ENCODE results near the gene SLC25A21. TPM values are rescaled to one million over a fixed set of nuclear protein-coding genes. Genes with fewer than 3 reads are reported as not detected.
"Not testable (repeated sequence)": the region's sequence is repeated elsewhere in the genome, so short reads cannot be mapped to it uniquely, and the experiment has no call there.

Gene SLC25A21
- total RNA-seq, 1 donor = not detected

DNA sequence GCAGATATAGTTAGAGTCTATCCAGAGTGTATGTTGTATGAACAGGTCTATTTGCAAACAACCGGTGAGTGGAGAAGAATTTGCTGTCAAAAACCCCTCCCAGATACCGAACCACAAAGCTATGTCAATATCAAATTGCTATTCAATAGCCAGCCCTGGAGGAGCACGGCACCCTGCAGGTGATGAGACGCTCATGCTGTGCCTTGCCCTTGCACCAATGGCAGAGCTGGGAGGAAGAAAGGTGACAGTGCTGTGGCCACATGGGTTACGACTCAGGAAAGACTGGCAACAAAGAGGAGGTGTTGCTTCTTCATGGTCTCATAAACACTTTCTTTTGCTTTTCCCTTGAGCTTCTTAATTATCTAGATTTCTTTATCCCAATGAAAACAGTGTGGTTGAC is 455.0 kb downstream of the SLC25A21 start:
- Histone ChIP-seq H3K27me3 (ENCODE audit: insufficient read depth, low read length) (no peaks in the 10 kb centered on the region), H3K4me3 (ENCODE audit: low read length) (no peak overlapping the region), H3K4me1 (ENCODE audit: insufficient read depth, low read length) (no peaks in the 10 kb centered on the region), H3K9me3 (ENCODE audit: low read depth, low read length) (no peaks in the 10 kb centered on the region)

DNA sequence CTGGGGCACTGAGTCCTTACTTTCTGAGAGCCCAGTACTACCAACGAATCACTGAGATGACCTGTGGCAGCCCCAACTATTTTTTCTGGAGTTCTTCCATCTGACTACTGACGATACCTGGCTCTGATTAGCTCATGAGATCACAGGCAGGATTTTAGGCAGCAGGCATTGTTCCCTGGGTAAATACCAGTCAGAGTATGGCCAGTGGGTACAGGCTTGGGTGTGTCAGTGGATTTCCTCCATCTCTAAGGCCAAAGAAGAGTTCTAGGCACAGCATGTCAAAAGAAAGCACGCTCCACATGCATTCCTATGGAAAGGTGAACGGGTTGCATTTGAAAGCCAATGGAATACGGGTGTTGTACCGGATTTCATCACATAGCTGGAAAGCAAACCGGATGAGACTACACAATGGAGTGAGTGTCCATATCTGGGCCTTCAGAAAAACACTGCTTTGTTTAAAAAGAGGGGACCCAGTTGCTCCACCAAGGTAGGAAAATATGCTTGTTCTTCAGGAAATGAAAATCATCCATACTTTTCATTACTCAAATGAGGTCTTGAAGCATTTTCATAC is 455.7 kb downstream of the SLC25A21 start:
- Histone ChIP-seq H3K9me3 (ENCODE audit: low read depth, low read length) (no peaks in the 10 kb centered on the region), H3K4me3 (ENCODE audit: low read length) (no peak overlapping the region), H3K4me1 (ENCODE audit: insufficient read depth, low read length) (no peaks in the 10 kb centered on the region), H3K27me3 (ENCODE audit: insufficient read depth, low read length) (no peaks in the 10 kb centered on the region)

DNA sequence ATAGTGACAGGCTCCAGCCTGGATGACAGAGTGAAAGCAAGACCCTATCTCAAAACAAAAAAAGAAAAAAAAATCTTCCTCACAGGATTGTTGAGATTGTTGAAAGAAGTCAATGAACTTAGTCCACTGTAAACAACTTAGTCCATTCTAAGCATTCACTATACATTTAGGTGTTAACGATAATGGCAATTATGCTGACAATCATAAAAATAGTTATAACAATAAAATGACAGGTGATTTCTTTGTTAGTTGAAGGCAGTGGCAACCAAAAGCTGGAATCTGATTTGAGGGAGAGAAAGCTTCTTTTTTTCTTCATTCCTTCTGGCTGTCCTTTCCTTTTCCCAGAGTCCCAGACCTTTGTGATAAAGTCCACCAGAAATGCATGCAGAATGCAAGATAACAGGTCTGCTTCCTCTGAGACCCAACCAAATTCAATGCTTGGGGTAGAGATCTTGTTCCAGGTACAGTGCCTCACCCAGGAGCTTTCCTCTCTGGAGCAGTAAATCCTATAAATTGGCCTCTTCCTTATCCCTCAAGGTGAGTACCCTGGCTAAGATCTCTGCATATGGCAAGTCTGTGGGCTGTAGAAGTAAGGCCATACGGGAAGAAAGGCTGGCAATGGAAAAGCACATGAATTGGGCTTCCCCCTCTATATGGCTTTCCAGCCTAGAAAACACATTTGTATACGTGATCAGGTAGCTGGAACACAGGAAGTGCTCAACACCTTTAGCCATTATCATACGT is 458.3 kb downstream of the SLC25A21 start:
- Histone ChIP-seq H3K9me3 (ENCODE audit: low read depth, low read length) (no peaks in the 10 kb centered on the region), H3K4me1 (ENCODE audit: insufficient read depth, low read length) (no peaks in the 10 kb centered on the region), H3K4me3 (ENCODE audit: low read length) (no peak overlapping the region), H3K27me3 (ENCODE audit: insufficient read depth, low read length) (no peaks in the 10 kb centered on the region)

DNA sequence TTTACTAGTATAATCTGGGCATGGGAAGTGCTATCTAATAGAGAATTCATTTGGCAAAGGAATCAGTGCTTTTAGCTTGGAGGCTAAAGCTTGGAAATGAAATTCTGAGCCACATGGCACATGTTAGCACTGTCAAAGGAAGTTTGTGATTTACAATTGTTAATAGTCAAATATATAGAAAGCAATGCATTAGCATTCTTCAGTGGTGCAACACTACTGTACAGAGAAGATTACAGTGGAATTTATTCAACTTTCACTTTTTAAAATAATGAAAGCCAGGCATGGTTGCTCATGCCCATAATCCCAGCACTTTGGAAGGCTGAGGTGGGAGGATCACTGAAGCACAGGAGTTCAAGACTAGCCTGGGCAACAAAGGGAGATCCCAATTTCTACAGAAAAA is 464.8 kb downstream of the SLC25A21 start:
- H3K9me3 ChIP-seq (ENCODE audit: low read depth, low read length) = no peaks in the 10 kb centered on the region
- no peaks in the 10 kb centered on the region for H3K4me1 ChIP-seq (ENCODE audit: insufficient read depth, low read length)
- H3K4me3 ChIP-seq (ENCODE audit: low read length) = no peak overlapping the region
- H3K27me3 ChIP-seq (ENCODE audit: insufficient read depth, low read length) = no peaks in the 10 kb centered on the region

DNA sequence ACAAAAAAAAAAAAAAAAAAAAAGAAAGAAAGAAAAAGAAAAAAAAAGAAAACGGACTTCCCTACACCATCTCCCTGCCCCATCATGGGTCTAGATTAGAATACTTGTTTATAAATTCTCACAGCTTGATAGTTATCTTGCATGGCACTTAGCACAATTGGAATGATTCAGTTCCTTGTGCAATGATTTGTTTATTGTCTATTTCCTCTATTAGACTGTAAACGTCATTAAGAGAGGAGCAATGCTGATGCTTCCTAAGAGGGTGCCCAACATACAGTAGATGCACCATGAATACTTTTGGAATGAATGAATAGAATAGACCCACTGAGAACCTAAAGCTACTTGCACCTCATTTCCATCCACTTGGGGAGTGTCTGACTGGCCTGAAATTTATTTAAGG is 469.9 kb downstream of the SLC25A21 start:
- H3K4me1 ChIP-seq (ENCODE audit: insufficient read depth, low read length) = no peaks in the 10 kb centered on the region
- no peak overlapping the region for H3K4me3 ChIP-seq (ENCODE audit: low read length)
- H3K9me3 ChIP-seq (ENCODE audit: low read depth, low read length) = no peaks in the 10 kb centered on the region
- H3K27me3 ChIP-seq (ENCODE audit: insufficient read depth, low read length) = no peaks in the 10 kb centered on the region

DNA sequence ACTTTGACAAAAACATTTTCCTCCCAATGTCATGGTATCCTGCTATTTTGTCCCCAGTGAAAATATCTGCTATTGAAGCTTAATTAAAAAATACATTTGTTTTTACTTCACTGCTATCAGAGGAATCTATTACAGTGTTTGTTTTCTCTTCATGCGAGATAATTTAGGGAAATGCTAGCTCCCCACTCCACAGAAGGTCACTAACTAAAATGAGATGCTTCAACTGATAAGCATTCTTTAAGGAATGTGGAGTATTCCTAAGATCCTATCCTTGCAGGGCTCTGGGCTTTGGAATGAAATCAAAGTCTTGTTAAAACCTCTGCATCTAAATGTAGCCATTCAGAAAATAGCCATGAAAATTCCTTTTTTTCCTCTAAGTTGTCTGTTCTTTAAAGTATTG is 471.3 kb downstream of the SLC25A21 start:
- Histone ChIP-seq H3K4me1 (ENCODE audit: insufficient read depth, low read length) (no peaks in the 10 kb centered on the region), H3K9me3 (ENCODE audit: low read depth, low read length) (no peaks in the 10 kb centered on the region), H3K4me3 (ENCODE audit: low read length) (no peak overlapping the region), H3K27me3 (ENCODE audit: insufficient read depth, low read length) (no peaks in the 10 kb centered on the region)

DNA sequence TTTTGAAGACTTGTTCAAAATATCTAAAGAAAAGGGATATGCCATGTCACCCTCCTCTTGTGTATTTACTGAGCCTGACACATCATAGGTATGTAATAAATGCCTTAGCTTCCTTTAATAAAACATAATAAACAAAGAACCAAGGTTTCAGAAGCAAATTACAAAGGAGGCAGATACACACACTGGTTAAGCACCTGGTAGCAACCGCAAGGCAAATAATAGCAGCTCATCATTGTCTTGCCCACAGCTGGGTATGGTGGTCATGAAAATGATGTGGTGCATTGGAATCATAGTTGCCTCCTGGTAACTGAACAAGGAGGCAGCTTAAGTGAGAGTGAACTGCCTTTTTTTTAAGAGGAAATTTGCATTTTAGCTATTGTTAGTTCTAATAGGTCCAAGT is 471.8 kb downstream of the SLC25A21 start:
- no peaks in the 10 kb centered on the region for H3K9me3 ChIP-seq (ENCODE audit: low read depth, low read length)
- H3K4me3 ChIP-seq (ENCODE audit: low read length) = no peak overlapping the region
- H3K4me1 ChIP-seq (ENCODE audit: insufficient read depth, low read length) = no peaks in the 10 kb centered on the region
- no peaks in the 10 kb centered on the region for H3K27me3 ChIP-seq (ENCODE audit: insufficient read depth, low read length)

DNA sequence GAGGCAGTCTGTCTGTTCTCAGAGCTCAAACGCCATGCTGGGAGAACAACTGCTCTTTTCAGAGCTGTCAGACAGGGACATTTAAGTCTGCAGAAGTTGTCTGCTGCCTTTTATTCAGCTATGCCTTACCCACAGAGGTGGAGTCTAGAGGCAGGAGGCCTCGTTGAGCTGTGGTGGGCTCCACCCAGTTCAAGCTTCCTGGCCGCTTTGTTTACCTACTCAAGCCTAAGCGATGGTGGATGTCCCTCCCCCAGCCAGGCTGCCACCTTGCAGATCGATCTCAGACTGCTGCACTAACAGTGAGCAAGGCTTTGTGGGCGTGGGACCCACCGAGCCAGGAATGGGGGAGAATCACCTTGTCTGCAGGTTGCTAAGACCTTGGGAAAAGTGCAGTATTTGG is 473.0 kb downstream of the SLC25A21 start:
- H3K4me1 ChIP-seq (ENCODE audit: insufficient read depth, low read length); H3K4me3 ChIP-seq (ENCODE audit: low read length); H3K27me3 ChIP-seq (ENCODE audit: insufficient read depth, low read length); H3K9me3 ChIP-seq (ENCODE audit: low read depth, low read length): not testable (repeated sequence)

DNA sequence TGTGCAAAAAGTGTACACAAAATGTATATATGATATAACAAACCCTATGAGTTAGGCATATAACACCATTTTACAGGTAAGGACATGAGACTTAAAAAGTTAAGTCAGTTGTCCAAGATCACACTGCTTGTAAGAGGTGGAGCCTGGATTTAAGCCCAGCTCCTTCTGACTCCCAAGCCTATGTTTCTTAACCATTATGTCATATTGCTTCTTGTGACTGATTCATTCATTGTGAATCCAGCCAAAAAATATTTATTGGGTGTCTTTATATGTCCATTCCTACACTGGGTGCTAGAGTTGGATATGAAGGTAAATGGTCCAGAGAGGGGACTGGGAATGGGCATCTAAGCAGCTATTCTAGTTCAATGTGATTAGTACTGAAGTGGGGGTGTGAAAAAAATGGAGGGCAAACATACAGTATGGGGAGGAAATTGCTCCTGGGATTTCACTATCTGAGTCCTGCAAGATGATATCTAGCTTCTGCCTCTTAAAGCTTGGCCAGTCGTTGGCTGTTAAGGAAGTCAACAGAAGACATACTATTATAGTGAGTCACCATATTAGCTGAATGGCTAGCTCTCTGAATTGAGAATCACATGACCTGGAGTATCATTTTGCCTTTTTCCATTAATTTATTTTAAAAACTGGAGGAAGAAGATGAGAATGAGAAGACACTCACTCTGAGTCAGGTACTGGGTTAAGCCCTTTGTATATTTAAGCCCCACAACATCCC is 481.9 kb downstream of the SLC25A21 start:
- H3K9me3 ChIP-seq (ENCODE audit: low read depth, low read length) = no peaks in the 10 kb centered on the region
- H3K4me1 ChIP-seq (ENCODE audit: insufficient read depth, low read length) = no peaks in the 10 kb centered on the region
- H3K27me3 ChIP-seq (ENCODE audit: insufficient read depth, low read length) = no peaks in the 10 kb centered on the region
- H3K4me3 ChIP-seq (ENCODE audit: low read length) = no peak overlapping the region

DNA sequence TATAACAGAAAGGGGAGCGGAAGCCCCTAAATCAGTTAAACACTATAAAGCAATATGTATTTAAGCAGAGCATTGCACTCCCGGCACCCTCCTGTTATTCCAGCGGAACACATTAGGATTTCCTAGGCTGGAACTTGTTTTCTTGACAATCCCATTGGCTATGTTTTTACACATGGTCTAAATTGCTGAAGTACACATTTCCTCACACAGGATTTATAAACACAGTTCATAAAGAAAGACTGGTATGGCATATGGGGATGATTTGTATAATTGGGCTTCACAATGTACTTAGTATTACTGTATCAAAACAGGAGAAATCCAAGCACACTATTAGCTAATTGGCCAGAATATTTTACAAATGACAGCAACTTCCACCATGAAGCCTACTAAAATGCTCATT is 487.5 kb downstream of the SLC25A21 start:
- Histone ChIP-seq H3K4me1 (ENCODE audit: insufficient read depth, low read length) (no peaks in the 10 kb centered on the region), H3K9me3 (ENCODE audit: low read depth, low read length) (no peaks in the 10 kb centered on the region), H3K27me3 (ENCODE audit: insufficient read depth, low read length) (peaks cover 4% of the 10 kb centered on the region), H3K4me3 (ENCODE audit: low read length) (no peak overlapping the region)

DNA sequence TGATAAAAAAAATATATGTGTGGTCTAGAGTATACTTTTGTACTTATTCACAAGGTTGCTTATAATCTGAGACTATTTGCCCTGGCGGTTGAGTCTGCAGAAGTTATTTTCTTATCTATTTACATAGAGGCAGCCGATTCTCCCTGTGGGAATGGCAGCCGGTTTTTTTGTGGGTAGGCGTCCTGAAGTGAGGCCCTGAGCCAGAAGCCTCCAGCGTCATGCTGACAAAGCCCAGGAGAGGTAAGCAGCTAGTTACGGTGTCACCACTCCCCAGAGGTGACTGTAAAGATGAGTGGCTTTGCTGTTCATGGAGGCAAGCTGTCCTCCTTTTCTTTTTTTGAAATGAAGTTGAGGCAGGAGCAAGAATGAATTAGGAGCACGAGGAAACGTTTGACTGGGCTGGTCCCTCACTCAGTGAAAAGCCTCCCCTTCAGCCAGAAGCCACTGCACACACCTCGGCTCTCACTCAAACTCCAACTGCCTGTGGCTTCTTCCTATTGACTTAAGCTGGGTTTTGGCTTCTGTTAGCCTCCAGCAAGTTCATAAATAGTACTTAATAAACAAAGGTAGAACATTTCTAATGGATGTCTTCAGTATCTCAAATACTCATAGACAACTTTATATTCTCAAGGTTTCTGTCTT is 489.2 kb downstream of the SLC25A21 start:
- Histone ChIP-seq H3K4me1 (ENCODE audit: insufficient read depth, low read length) (no peaks in the 10 kb centered on the region), H3K4me3 (ENCODE audit: low read length) (no peak overlapping the region), H3K27me3 (ENCODE audit: insufficient read depth, low read length) (peaks cover 4% of the 10 kb centered on the region), H3K9me3 (ENCODE audit: low read depth, low read length) (no peaks in the 10 kb centered on the region)

DNA sequence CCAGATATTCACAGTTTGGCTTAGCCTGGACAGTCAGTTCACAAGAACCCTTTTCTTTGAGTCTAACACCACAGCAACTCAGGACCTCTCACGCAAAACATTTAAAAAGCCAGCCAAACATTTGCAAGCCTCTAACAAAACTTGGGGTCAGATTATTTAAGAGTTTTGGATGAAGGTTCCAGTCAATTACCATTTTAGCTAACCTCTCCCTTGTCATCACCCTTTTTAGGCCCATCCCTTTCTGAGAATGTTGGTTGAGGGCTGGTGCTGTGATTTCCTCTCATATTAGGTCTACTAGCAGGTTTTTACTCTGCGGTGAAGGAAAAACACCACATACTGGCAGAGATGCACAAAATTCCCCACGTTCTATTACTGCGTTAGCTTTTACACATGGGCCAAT is 490.1 kb downstream of the SLC25A21 start:
- Histone ChIP-seq H3K4me3 (ENCODE audit: low read length) (no peak overlapping the region), H3K27me3 (ENCODE audit: insufficient read depth, low read length) (peaks cover 6% of the 10 kb centered on the region), H3K4me1 (ENCODE audit: insufficient read depth, low read length) (no peaks in the 10 kb centered on the region), H3K9me3 (ENCODE audit: low read depth, low read length) (no peaks in the 10 kb centered on the region)

DNA sequence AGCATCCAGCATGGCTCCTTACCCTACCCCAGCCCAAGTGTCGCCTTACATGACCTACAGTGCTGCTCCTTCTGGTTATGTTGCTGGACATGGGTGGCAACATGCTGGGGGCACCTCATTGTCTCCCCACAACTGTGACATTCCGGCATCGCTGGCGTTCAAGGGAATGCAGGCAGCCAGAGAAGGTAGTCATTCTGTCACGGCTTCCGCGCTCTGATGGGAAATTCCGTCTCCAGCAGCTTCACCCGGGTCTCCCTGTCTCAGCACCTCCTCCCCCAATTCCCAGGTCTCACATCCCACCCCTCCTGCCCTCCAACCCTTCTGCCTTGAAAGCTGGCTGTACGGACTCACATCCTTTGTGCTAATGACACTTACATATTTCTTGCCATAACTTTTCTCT is 496.2 kb downstream of the SLC25A21 start:
- Histone ChIP-seq H3K4me3 (ENCODE audit: low read length) (no peak overlapping the region), H3K9me3 (ENCODE audit: low read depth, low read length) (no peaks in the 10 kb centered on the region), H3K4me1 (ENCODE audit: insufficient read depth, low read length) (no peaks in the 10 kb centered on the region), H3K27me3 (ENCODE audit: insufficient read depth, low read length) (peaks cover 11% of the 10 kb centered on the region)

DNA sequence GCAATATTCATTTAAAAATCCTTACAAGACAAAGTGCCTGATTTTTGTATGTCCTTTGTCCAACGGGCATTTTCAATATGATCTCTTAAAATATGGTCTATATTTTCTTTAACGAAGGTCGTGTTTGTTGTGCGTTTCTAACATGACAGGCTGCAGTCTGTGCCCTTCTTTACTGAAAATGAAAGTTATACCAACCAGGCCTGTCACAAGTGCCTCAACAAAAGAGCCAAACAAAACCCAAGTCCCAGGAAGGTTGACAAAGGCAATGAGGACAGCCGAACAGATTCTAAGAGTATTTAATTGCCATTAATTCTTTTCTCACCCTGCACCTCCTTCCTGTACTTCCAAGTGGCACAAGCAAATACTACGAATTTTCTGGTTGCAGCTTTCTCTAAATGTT is 496.8 kb downstream of the SLC25A21 start:
- H3K4me1 ChIP-seq (ENCODE audit: insufficient read depth, low read length) = no peaks in the 10 kb centered on the region
- peaks cover 16% of the 10 kb centered on the region for H3K27me3 ChIP-seq (ENCODE audit: insufficient read depth, low read length)
- no peak overlapping the region for H3K4me3 ChIP-seq (ENCODE audit: low read length)
- no peaks in the 10 kb centered on the region for H3K9me3 ChIP-seq (ENCODE audit: low read depth, low read length)

DNA sequence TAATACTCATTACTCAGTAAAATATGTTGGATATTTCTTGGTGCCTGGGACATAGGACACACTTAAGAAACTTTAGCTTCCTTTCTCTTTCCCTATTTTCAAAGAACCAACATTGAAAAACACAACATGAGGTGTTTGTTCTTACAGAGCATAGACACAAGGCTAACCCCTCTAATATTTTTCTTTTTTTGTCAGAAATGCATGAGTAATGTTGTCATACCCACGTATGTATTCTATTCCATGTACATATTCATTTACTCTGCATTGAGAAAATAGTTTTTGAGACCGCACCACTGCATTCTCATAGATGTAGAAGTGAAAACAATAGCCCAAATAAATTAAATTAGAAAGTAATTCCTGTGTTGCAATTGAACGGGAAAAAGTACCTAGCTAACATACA is 497.7 kb downstream of the SLC25A21 start:
- H3K4me3 ChIP-seq (ENCODE audit: low read length) = no peak overlapping the region
- peaks cover 15% of the 10 kb centered on the region for H3K27me3 ChIP-seq (ENCODE audit: insufficient read depth, low read length)
- H3K4me1 ChIP-seq (ENCODE audit: insufficient read depth, low read length) = no peaks in the 10 kb centered on the region
- no peaks in the 10 kb centered on the region for H3K9me3 ChIP-seq (ENCODE audit: low read depth, low read length)

Data from mononuclear cell (primary cell).